GM23248 (cell line): ENCODE results near the gene OR6C76.

Experiments
- EZH2 ChIP-seq: fragments of 200-600 bp; sonication (generic); IDR thresholded peaks from 2 replicates; pipeline ENCODE4 v1.6.1; 2018; ENCODE audit warnings: antibody characterized with exemption, mild to moderate bottlenecking; ENCODE audit not compliant: insufficient read depth, poor library complexity, severe bottlenecking
- EZH2phosphoT487 ChIP-seq: fragments of 200-600 bp; sonication (generic); IDR thresholded peaks from 2 replicates; pipeline ENCODE4 v1.6.1; 2018; ENCODE audit warnings: antibody characterized with exemption, moderate library complexity, mild to moderate bottlenecking, low read depth; ENCODE audit not compliant: insufficient read depth

DNA sequence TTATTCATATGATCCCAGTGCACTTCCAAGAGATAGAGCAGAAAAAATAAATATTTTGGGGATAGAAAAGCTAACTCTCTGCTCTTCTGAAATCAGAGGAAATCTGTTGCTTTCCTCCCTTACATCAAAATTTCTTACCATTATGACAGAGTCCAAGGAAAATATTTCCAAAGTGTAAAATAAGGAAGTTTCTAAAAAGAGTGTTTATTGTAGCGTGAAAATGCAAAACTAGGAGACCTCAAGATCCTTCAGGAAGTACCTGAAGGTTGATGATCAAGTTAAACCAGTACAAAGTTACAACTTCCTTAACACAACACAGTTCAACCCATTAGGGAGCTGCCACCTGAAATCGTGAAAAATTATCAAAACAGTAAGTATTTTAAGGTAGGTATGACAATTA, 17.7 kb downstream of the OR6C76 start, which contains the start of gene OR6C2:
- TF ChIP-seq EZH2 = no peak
- no peak for TF ChIP-seq EZH2phosphoT487
